ENCODE results near the gene QRFP. TPM values are rescaled to one million over a fixed set of nuclear protein-coding genes. Genes with fewer than 3 reads are reported as not detected.

QRFP gene
- polyA plus RNA-seq, 3 donors: 0.18 to 0.60 (median 0.21) TPM

DNA sequence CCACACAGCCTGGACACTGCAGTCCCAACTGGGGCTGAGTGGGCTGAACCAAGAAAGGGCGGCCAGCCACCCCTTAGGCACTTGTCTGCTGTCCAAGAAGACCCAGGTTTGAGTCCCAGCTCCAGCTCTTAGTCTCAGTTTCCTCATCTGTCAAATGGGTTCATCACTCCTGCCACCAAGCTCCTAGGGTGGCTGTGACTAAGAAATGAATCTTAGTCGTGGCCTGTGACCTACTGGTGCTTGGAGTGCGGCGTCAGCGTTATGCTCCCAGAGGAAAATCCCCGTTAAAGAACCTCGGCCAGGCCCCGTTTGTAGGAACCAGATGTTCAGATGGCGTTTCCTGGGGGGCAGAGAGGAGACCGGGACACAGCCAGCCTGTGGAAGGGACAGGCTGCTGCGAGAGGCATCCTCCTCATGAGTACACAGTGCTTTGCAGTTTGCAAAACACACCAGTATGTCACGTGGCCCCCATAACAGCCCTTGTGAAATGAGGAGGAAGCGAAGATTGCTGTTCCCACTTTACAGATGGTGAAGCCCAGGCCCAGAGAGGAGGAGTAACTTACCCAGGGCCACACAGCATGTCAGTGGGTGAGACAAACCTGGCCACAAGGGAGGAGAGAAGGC, 39.1 kb upstream of the QRFP start:
- peaks cover 63 to 85% (median 76%) of the 10 kb centered on the region in 3 donors for H3K27me3 Mint-ChIP-seq (ENCODE audit: low read depth in 3 of 3)
- peaks cover 0 to 9% of the 10 kb centered on the region in 2 donors for H3K36me3 Mint-ChIP-seq
- no peak for DNase-seq
- H4K20me1 ChIP-seq (ENCODE audit: insufficient read depth, low read length): no peaks in the 10 kb centered on the region
- 74% methylated on average over 11 of the region's 13 CpGs for WGBS (ENCODE audit: insufficient coverage)
- H3K4me1 ChIP-seq (ENCODE audit: control insufficient read depth in 1 of 2, insufficient read depth in 2 of 2, low read length in 2 of 2): peaks cover 0 to 10% of the 10 kb centered on the region in 2 donors
- H3K9me3 Mint-ChIP-seq: peaks cover 0 to 6% (median 3%) of the 10 kb centered on the region in 7 donors
- peaks cover 0 to 8% of the 10 kb centered on the region in 2 donors for H3K9me3 ChIP-seq (replicated peaks in 1 of 2; ENCODE audit: control insufficient read depth in 1 of 2, insufficient read depth in 1 of 2, low read length in 2 of 2)
- intact Hi-C loops (cut with micrococcal nuclease): no loop called here
- no peak overlapping the region for H3K4me3 Mint-ChIP-seq
- H2AFZ ChIP-seq (ENCODE audit: insufficient read depth, low read depth, low read length, poor library complexity, severe bottlenecking): no peak overlapping the region
- H3K36me3 ChIP-seq (replicated peaks in 1 of 2; ENCODE audit: control insufficient read depth in 1 of 2, insufficient read depth in 2 of 2, low read length in 2 of 2): no peaks in the 10 kb centered on the region
- H3K9ac ChIP-seq (ENCODE audit: insufficient read depth, low read length, poor library complexity, severe bottlenecking): no peak overlapping the region
- peaks cover 8% of the 10 kb centered on the region for H3K4me1 Mint-ChIP-seq
- H3K27ac Mint-ChIP-seq: no peak overlapping the region
- no peak overlapping the region for H3K4me3 ChIP-seq (replicated peaks in 1 of 3; ENCODE audit: low read depth in 2 of 3, low read length in 3 of 3)
- TF ChIP-seq, protein P1, sequence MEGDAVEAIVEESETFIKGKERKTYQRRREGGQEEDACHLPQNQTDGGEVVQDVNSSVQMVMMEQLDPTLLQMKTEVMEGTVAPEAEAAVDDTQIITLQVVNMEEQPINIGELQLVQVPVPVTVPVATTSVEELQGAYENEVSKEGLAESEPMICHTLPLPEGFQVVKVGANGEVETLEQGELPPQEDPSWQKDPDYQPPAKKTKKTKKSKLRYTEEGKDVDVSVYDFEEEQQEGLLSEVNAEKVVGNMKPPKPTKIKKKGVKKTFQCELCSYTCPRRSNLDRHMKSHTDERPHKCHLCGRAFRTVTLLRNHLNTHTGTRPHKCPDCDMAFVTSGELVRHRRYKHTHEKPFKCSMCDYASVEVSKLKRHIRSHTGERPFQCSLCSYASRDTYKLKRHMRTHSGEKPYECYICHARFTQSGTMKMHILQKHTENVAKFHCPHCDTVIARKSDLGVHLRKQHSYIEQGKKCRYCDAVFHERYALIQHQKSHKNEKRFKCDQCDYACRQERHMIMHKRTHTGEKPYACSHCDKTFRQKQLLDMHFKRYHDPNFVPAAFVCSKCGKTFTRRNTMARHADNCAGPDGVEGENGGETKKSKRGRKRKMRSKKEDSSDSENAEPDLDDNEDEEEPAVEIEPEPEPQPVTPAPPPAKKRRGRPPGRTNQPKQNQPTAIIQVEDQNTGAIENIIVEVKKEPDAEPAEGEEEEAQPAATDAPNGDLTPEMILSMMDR (IDR thresholded peaks at IDR 0.05): no peak
- peaks cover 19 to 76% of the 10 kb centered on the region in 2 donors for H3K27me3 ChIP-seq (ENCODE audit: control insufficient read depth in 2 of 2, insufficient read depth in 2 of 2, low read length in 2 of 2)
- H3K4me2 ChIP-seq (replicated peaks; ENCODE audit: extremely low read depth, low read length, poor library complexity, severe bottlenecking): no peak overlapping the region
- no peaks in the 10 kb centered on the region for H3K79me2 ChIP-seq (ENCODE audit: insufficient read depth, low read length)
- H3K27ac ChIP-seq (ENCODE audit: low read depth in 1 of 2, low read length in 2 of 2): no peak overlapping the region

DNA sequence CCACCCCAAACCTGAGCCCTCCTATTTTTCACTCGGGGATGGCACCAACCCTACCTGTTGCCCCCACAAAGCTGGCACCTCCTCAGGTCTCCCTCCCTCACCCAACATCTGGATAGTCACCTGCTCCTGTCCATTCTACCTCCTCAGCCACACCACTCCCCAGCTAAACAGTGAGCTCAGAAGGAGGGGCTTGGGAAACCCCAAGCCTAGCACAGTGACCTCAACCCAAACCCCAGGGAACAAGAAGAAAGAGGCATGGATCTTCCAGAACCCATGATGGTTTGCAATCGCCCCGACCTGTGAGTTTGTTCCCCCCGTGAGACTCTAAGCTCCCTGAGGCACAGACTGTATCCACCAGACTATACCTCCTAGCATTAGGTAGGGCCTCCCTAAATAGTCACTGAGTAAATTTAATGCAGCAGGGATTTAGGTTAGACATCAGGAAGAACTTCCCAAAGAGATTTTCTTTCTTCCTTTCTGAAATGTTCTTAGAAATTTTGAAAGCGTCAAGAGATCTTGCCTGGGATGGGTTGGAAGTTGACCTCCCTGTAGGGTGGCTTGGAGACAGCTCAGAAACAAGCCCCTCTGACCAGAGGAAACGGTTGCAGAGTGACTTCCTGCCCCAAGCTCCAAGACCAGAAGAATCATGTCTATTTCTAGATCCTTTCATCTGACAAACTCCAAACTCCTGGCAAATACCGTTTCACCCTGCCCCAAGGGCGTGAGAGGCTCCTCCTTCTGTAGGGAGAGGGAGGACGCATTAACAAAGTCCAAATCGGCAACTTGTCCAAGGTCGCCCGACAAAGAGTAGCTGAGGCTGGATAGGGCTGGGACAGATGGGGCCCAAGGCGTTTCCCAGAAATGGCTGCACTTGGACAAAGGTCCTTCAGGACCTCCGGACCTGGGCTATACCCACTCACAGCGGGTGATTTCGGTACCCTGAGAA, 38.4 kb upstream of the QRFP start:
- no peak overlapping the region for H3K4me2 ChIP-seq (replicated peaks; ENCODE audit: extremely low read depth, low read length, poor library complexity, severe bottlenecking)
- no peak overlapping the region for H3K4me3 ChIP-seq (replicated peaks in 1 of 3; ENCODE audit: low read depth in 2 of 3, low read length in 3 of 3)
- peaks cover 0 to 10% of the 10 kb centered on the region in 2 donors for H3K4me1 ChIP-seq (ENCODE audit: control insufficient read depth in 1 of 2, insufficient read depth in 2 of 2, low read length in 2 of 2)
- peaks cover 55 to 79% (median 69%) of the 10 kb centered on the region in 3 donors for H3K27me3 Mint-ChIP-seq (ENCODE audit: low read depth in 3 of 3)
- H3K9me3 ChIP-seq (replicated peaks in 1 of 2; ENCODE audit: control insufficient read depth in 1 of 2, insufficient read depth in 1 of 2, low read length in 2 of 2): no peaks in the 10 kb centered on the region
- H3K27ac ChIP-seq (ENCODE audit: low read depth in 1 of 2, low read length in 2 of 2): no peak overlapping the region
- WGBS (ENCODE audit: insufficient coverage): 75% methylated on average over 6 of the region's 16 CpGs
- H3K4me3 Mint-ChIP-seq: peak overlapping the region in 1 of 2 donors; percentile 52
- H2AFZ ChIP-seq (ENCODE audit: insufficient read depth, low read depth, low read length, poor library complexity, severe bottlenecking): no peak overlapping the region
- H3K4me1 Mint-ChIP-seq: peaks cover 5% of the 10 kb centered on the region
- intact Hi-C loops (cut with micrococcal nuclease): no loop called here
- H4K20me1 ChIP-seq (ENCODE audit: insufficient read depth, low read length): no peaks in the 10 kb centered on the region
- TF ChIP-seq, protein P1 (IDR thresholded peaks at IDR 0.05): no peak
- no peaks in the 10 kb centered on the region for H3K79me2 ChIP-seq (ENCODE audit: insufficient read depth, low read length)
- no peak for DNase-seq
- peaks cover 0 to 6% (median 2%) of the 10 kb centered on the region in 7 donors for H3K9me3 Mint-ChIP-seq
- peaks cover 0 to 6% of the 10 kb centered on the region in 2 donors for H3K36me3 Mint-ChIP-seq
- no peaks in the 10 kb centered on the region for H3K36me3 ChIP-seq (replicated peaks in 1 of 2; ENCODE audit: control insufficient read depth in 1 of 2, insufficient read depth in 2 of 2, low read length in 2 of 2)
- H3K27ac Mint-ChIP-seq: no peak overlapping the region
- no peak overlapping the region for H3K9ac ChIP-seq (ENCODE audit: insufficient read depth, low read length, poor library complexity, severe bottlenecking)
- peaks cover 13 to 68% of the 10 kb centered on the region in 2 donors for H3K27me3 ChIP-seq (ENCODE audit: control insufficient read depth in 2 of 2, insufficient read depth in 2 of 2, low read length in 2 of 2)

Measured in CD14-positive monocyte (primary cell).